ENCODE results near the gene SPDYE4.

Gene SPDYE4

GRCh38 chr17:8782176-8782575 is 23.8 kb upstream of the SPDYE4 start:
- H3K9me3 ChIP-seq (ENCODE audit: control insufficient read depth, low read length), result no peaks in the 10 kb centered on the region
- H3K36me3 ChIP-seq (ENCODE audit: control insufficient read depth, insufficient read depth, low read length), result no peaks in the 10 kb centered on the region
- H3K4me3 ChIP-seq (ENCODE audit: extremely low read depth, insufficient read depth, low read length, poor library complexity, severe bottlenecking), result no peak overlapping the region
- no CpG with 5 or more reads among the region's 1 CpG for WGBS, 2 experiments (ENCODE audit: insufficient coverage in 2 of 2)
- H3K4me1 ChIP-seq (ENCODE audit: control insufficient read depth, insufficient read depth, low read length, poor library complexity, severe bottlenecking), result no peaks in the 10 kb centered on the region
- H3K27ac ChIP-seq (ENCODE audit: low read depth, low read length, severe bottlenecking), result no peak overlapping the region

GRCh38 chr17:8781776-8782175 is 23.4 kb upstream of the SPDYE4 start:
- Histone ChIP-seq H3K27ac (ENCODE audit: low read depth, low read length, severe bottlenecking) (no peak overlapping the region), H3K36me3 (ENCODE audit: control insufficient read depth, insufficient read depth, low read length) (no peaks in the 10 kb centered on the region), H3K4me3 (ENCODE audit: extremely low read depth, insufficient read depth, low read length, poor library complexity, severe bottlenecking) (no peak overlapping the region), H3K4me1 (ENCODE audit: control insufficient read depth, insufficient read depth, low read length, poor library complexity, severe bottlenecking) (no peaks in the 10 kb centered on the region), H3K9me3 (ENCODE audit: control insufficient read depth, low read length) (no peaks in the 10 kb centered on the region)
- 93 to 100% methylated on average over 2 to 4 of the region's 4 CpGs for WGBS, 2 experiments (ENCODE audit: insufficient coverage in 2 of 2)

- no CpG with 5 or more reads among the region's 1 CpG for WGBS, 2 experiments (ENCODE audit: insufficient coverage in 2 of 2)
- no peak overlapping the region for H3K4me3 ChIP-seq (ENCODE audit: extremely low read depth, insufficient read depth, low read length, poor library complexity, severe bottlenecking)
These were observed 18.5 kb upstream of the SPDYE4 start for GRCh38 chr17:8776881-8777280.

GRCh38 chr17:8776248-8776647 is 17.9 kb upstream of the SPDYE4 start:
- no peaks in the 10 kb centered on the region for H3K36me3 ChIP-seq (ENCODE audit: control insufficient read depth, insufficient read depth, low read length)
- H3K4me1 ChIP-seq (ENCODE audit: control insufficient read depth, insufficient read depth, low read length, poor library complexity, severe bottlenecking), result no peaks in the 10 kb centered on the region
- no peak overlapping the region for H3K27ac ChIP-seq (ENCODE audit: low read depth, low read length, severe bottlenecking)
- H3K4me3 ChIP-seq (ENCODE audit: extremely low read depth, insufficient read depth, low read length, poor library complexity, severe bottlenecking), result no peak overlapping the region
- no peaks in the 10 kb centered on the region for H3K9me3 ChIP-seq (ENCODE audit: control insufficient read depth, low read length)

More at GRCh38 chr17:8776881-8777280, 18.5 kb upstream of the SPDYE4 start:
- no peak overlapping the region for H3K27ac ChIP-seq (ENCODE audit: low read depth, low read length, severe bottlenecking)
- no peaks in the 10 kb centered on the region for H3K9me3 ChIP-seq (ENCODE audit: control insufficient read depth, low read length)
- H3K36me3 ChIP-seq (ENCODE audit: control insufficient read depth, insufficient read depth, low read length), result no peaks in the 10 kb centered on the region
- no peaks in the 10 kb centered on the region for H3K4me1 ChIP-seq (ENCODE audit: control insufficient read depth, insufficient read depth, low read length, poor library complexity, severe bottlenecking)

- Histone ChIP-seq H3K27ac (ENCODE audit: low read depth, low read length, severe bottlenecking) (no peak overlapping the region), H3K4me1 (ENCODE audit: control insufficient read depth, insufficient read depth, low read length, poor library complexity, severe bottlenecking) (peaks cover 5% of the 10 kb centered on the region), H3K9me3 (ENCODE audit: control insufficient read depth, low read length) (peaks cover 9% of the 10 kb centered on the region), H3K4me3 (ENCODE audit: extremely low read depth, insufficient read depth, low read length, poor library complexity, severe bottlenecking) (no peak overlapping the region), H3K36me3 (ENCODE audit: control insufficient read depth, insufficient read depth, low read length) (no peaks in the 10 kb centered on the region)
- 100% methylated on average over 2 of the region's 2 CpGs for WGBS, 2 experiments (ENCODE audit: insufficient coverage in 2 of 2)
These were observed 8.4 kb upstream of the SPDYE4 start for GRCh38 chr17:8766731-8767130.

GRCh38 chr17:8762012-8762411 is 3.7 kb upstream of the SPDYE4 start:
- Histone ChIP-seq H3K9me3 (ENCODE audit: control insufficient read depth, low read length) (peaks cover 9% of the 10 kb centered on the region), H3K36me3 (ENCODE audit: control insufficient read depth, insufficient read depth, low read length) (no peaks in the 10 kb centered on the region), H3K27ac (ENCODE audit: low read depth, low read length, severe bottlenecking) (no peak overlapping the region), H3K4me3 (ENCODE audit: extremely low read depth, insufficient read depth, low read length, poor library complexity, severe bottlenecking) (no peak overlapping the region), H3K4me1 (ENCODE audit: control insufficient read depth, insufficient read depth, low read length, poor library complexity, severe bottlenecking) (no peaks in the 10 kb centered on the region)
- WGBS, 2 experiments (ENCODE audit: insufficient coverage in 2 of 2), result 82% methylated on average over 2 of the region's 8 CpGs; no CpG with 5 or more reads in 1 of the 2 experiments

- H3K36me3 ChIP-seq (ENCODE audit: control insufficient read depth, insufficient read depth, low read length), result no peaks in the 10 kb centered on the region
- no peaks in the 10 kb centered on the region for H3K4me1 ChIP-seq (ENCODE audit: control insufficient read depth, insufficient read depth, low read length, poor library complexity, severe bottlenecking)
- 82 to 84% methylated on average over 5 to 6 of the region's 13 CpGs for WGBS, 2 experiments (ENCODE audit: insufficient coverage in 2 of 2)
- H3K4me3 ChIP-seq (ENCODE audit: extremely low read depth, insufficient read depth, low read length, poor library complexity, severe bottlenecking), result no peak overlapping the region
- peaks cover 2% of the 10 kb centered on the region for H3K9me3 ChIP-seq (ENCODE audit: control insufficient read depth, low read length)
- no peak overlapping the region for H3K27ac ChIP-seq (ENCODE audit: low read depth, low read length, severe bottlenecking)
These were observed 1.2 kb downstream of the SPDYE4 start for GRCh38 chr17:8757189-8757588.

- Histone ChIP-seq H3K9me3 (ENCODE audit: control insufficient read depth, low read length) (no peaks in the 10 kb centered on the region), H3K4me3 (ENCODE audit: extremely low read depth, insufficient read depth, low read length, poor library complexity, severe bottlenecking) (no peak overlapping the region), H3K4me1 (ENCODE audit: control insufficient read depth, insufficient read depth, low read length, poor library complexity, severe bottlenecking) (no peaks in the 10 kb centered on the region), H3K36me3 (ENCODE audit: control insufficient read depth, insufficient read depth, low read length) (no peaks in the 10 kb centered on the region), H3K27ac (ENCODE audit: low read depth, low read length, severe bottlenecking) (no peak overlapping the region)
- WGBS, 2 experiments (ENCODE audit: insufficient coverage in 2 of 2), result 92 to 97% methylated on average over 12 of the region's 12 CpGs
These were observed 2.6 kb downstream of the SPDYE4 start for GRCh38 chr17:8755590-8756255.

- H3K4me1 ChIP-seq (ENCODE audit: control insufficient read depth, insufficient read depth, low read length, poor library complexity, severe bottlenecking), result no peaks in the 10 kb centered on the region
- H3K36me3 ChIP-seq (ENCODE audit: control insufficient read depth, insufficient read depth, low read length), result no peaks in the 10 kb centered on the region
- H3K9me3 ChIP-seq (ENCODE audit: control insufficient read depth, low read length), result no peaks in the 10 kb centered on the region
- H3K27ac ChIP-seq (ENCODE audit: low read depth, low read length, severe bottlenecking), result no peak overlapping the region
- 62 to 81% methylated on average over 3 to 5 of the region's 8 CpGs for whole genome bisulfite sequencing, 2 experiments (ENCODE audit: insufficient coverage in 2 of 2)
- no peak overlapping the region for H3K4me3 ChIP-seq (ENCODE audit: extremely low read depth, insufficient read depth, low read length, poor library complexity, severe bottlenecking)
These were observed 3.5 kb downstream of the SPDYE4 start for GRCh38 chr17:8754890-8755289.

GRCh38 chr17:8753976-8754440 is 4.3 kb downstream of the SPDYE4 start:
- H3K27ac ChIP-seq (ENCODE audit: low read depth, low read length, severe bottlenecking), result no peak overlapping the region
- no peaks in the 10 kb centered on the region for H3K9me3 ChIP-seq (ENCODE audit: control insufficient read depth, low read length)
- no peaks in the 10 kb centered on the region for H3K36me3 ChIP-seq (ENCODE audit: control insufficient read depth, insufficient read depth, low read length)
- H3K4me1 ChIP-seq (ENCODE audit: control insufficient read depth, insufficient read depth, low read length, poor library complexity, severe bottlenecking), result no peaks in the 10 kb centered on the region
- H3K4me3 ChIP-seq (ENCODE audit: extremely low read depth, insufficient read depth, low read length, poor library complexity, severe bottlenecking), result no peak overlapping the region
- WGBS, 2 experiments (ENCODE audit: insufficient coverage in 2 of 2), result 71 to 100% methylated on average over 1 of the region's 1 CpG

GRCh38 chr17:8753136-8753975 is 5.0 kb downstream of the SPDYE4 start:
- Histone ChIP-seq H3K27ac (ENCODE audit: low read depth, low read length, severe bottlenecking) (no peak overlapping the region), H3K9me3 (ENCODE audit: control insufficient read depth, low read length) (no peaks in the 10 kb centered on the region), H3K36me3 (ENCODE audit: control insufficient read depth, insufficient read depth, low read length) (no peaks in the 10 kb centered on the region), H3K4me1 (ENCODE audit: control insufficient read depth, insufficient read depth, low read length, poor library complexity, severe bottlenecking) (no peaks in the 10 kb centered on the region), H3K4me3 (ENCODE audit: extremely low read depth, insufficient read depth, low read length, poor library complexity, severe bottlenecking) (no peak overlapping the region)
- 81 to 95% methylated on average over 7 of the region's 12 CpGs for WGBS, 2 experiments (ENCODE audit: insufficient coverage in 2 of 2)

All from mesodermal cell (in vitro differentiated cells).